Anterior cingulate cortex (tissue), 58 donors: ENCODE data around the gene THRSP.
"Not testable (repeated sequence)": the region's sequence is repeated elsewhere in the genome, so short reads cannot be mapped to it uniquely, and the experiment has no call there.

Source experiments
- DNase-seq, 58 donors: peaks; one replicate each; lab custom pipeline; 2025; lab: John Stamatoyannopoulos, UW

THRSP gene

GRCh38 chr11:78063440-78064181 lies at the start of gene THRSP:
THRSP (plus strand) TSS chr11:78063861; CDS start chr11:78063882, 21 bp downstream.
- peak in 1 of 58 donors; percentile 30 for DNase-seq

GRCh38 chr11:78014937-78015520 lies 48.6 kb upstream of the THRSP start:
- not testable (repeated sequence) for DNase-seq

- DNase-seq: no peak
These were observed 47.8 kb upstream of the THRSP start for GRCh38 chr11:78015878-78016277.

- DNase-seq: no peak
These were observed 43.9 kb upstream of the THRSP start for GRCh38 chr11:78019808-78020207.

GRCh38 chr11:78020246-78020645 lies 43.4 kb upstream of the THRSP start:
- peak in 1 of 58 donors; percentile 40 for DNase-seq

GRCh38 chr11:78021611-78022010 lies 42.0 kb upstream of the THRSP start:
- DNase-seq: no peak

GRCh38 chr11:78022397-78023396 lies 41.0 kb upstream of the THRSP start, which contains the start of gene KCTD14:
KCTD14 (minus strand) TSS chr11:78023276; CDS start chr11:78023249, 27 bp downstream.
- DNase-seq: no peak

GRCh38 chr11:78023426-78023825 lies 40.2 kb upstream of the THRSP start:
- no peak for DNase-seq

GRCh38 chr11:78025378-78025777 lies 38.3 kb upstream of the THRSP start:
- DNase-seq: no peak

- no peak for DNase-seq
These were observed 35.9 kb upstream of the THRSP start for GRCh38 chr11:78027759-78028158.

- not testable (repeated sequence) for DNase-seq
These were observed 35.2 kb upstream of the THRSP start for GRCh38 chr11:78028423-78028822.

- peak in 57 of 58 donors; percentile 16 to 96 (median 87) for DNase-seq
These were observed 33.0 kb upstream of the THRSP start for GRCh38 chr11:78030429-78031325.

- DNase-seq: no peak
These were observed 32.0 kb upstream of the THRSP start for GRCh38 chr11:78031629-78032028.

- peak in 3 of 58 donors; percentile 5 to 17 (median 17) for DNase-seq
These were observed 31.6 kb upstream of the THRSP start for GRCh38 chr11:78032090-78032489.

GRCh38 chr11:78033040-78033439 lies 30.6 kb upstream of the THRSP start:
- DNase-seq: no peak

GRCh38 chr11:78034623-78035022 lies 29.0 kb upstream of the THRSP start:
- DNase-seq: no peak

GRCh38 chr11:78036313-78036712 lies 27.3 kb upstream of the THRSP start:
- no peak for DNase-seq

GRCh38 chr11:78037056-78037455 lies 26.6 kb upstream of the THRSP start:
- DNase-seq: no peak

- DNase-seq: no peak
These were observed 25.6 kb upstream of the THRSP start for GRCh38 chr11:78037825-78038620.
